WI38 (cell line): ENCODE data around the gene ATG4A.

Experiments used
- H3K4me3 ChIP-seq: 2 replicates; pipeline ENCODE4 v1.5.1; 2011; ENCODE audit warnings: low read depth, mild to moderate bottlenecking, control low read depth, low read length
- CTCF ChIP-seq: IDR thresholded peaks from 2 replicates; pipeline ENCODE4 v1.5.1; 2012; ENCODE audit warnings: low read depth, mild to moderate bottlenecking, control low read depth, low read length

Gene ATG4A

DNA sequence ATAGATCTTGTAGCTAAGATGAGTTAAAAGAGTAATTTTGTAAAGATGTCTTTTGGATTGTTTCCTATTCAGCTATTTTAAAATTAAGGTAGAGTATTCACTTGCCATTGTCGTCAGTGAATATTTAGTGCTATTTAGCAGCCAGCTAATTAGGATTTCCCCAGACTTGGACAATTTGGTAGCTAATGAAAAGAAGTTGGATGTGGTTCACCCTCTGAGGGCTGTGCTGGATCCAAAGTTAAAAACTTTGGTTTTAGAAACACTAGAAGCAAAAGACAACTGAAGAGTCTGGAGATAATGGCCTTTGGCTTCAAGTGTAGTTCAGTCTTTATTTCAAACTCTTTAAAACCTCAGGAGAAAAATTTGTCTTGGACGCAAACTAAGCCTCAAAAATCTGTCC lies 41.3 kb downstream of the ATG4A start:
- no peak for TF ChIP-seq CTCF
- H3K4me3 ChIP-seq: no peak overlapping the region

GRCh38 chrX:108134724-108135123 lies 43.1 kb downstream of the ATG4A start:
- H3K4me3 ChIP-seq: no peak overlapping the region
- TF ChIP-seq CTCF: no peak

DNA sequence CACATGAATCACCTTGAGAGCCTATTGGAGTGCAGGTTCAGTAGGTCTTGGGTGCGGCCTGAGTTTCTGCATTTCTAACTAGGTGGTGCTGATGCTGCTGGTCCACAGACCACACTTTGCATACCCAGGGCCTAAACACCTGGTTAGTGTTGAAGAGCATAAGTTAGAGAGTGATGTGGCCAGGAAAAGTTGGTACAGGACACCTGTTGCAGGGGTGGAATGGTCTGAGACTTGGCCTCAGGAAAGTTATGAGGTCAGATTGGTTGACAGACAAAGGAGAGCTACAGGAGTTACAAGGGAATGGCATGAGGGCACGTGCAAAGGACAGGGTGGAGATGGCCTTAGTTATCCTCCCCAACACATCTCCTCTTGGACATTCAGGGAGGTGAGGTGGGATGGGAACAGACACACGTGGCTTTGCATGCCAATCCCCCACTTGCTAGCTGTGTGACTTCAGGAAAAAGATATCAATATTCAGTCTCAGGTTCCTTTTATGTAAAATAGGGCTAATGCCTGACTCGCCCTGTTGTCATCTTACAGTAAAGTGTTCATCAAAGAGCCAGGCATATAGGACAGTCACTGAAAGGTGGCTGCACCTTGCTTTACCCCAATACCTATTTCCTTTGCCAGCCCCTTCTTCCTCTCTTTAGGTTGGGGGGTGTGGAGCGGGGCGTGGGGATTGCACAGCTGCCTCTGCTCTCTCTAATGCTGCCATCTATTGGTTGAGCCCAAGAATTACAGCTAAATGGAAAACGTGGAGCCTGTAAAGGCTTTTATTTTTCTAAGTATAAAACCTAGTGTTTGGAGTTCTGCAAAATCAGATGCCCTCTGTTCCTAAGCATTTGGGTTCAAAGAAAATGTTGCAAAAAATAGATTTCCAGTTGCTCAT lies 47.5 kb downstream of the ATG4A start:
- peak; percentile 51 for TF ChIP-seq CTCF
- H3K4me3 ChIP-seq: no peak overlapping the region

DNA sequence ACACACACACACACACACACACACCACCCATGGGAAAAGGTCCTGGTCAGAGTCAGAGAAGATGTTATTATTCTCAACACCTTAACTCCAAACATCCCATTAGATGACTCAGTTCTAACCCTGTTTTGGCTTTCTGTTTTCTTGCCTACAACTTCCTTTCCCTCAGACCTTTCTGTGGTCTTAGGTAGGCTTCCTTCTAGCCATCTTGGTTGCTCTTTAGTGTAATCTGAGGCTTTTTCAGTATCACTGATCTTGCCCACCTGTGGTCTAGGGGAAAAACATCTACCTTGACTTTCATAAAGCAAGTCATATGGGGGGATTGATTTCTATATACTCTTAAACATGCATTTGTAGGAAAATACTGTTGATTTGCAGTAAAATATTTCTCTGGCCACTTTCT lies 56.9 kb downstream of the ATG4A start:
- no peak overlapping the region for H3K4me3 ChIP-seq
- TF ChIP-seq CTCF: no peak

GRCh38 chrX:108156082-108156481 lies 64.5 kb downstream of the ATG4A start:
- no peak overlapping the region for H3K4me3 ChIP-seq
- no peak for TF ChIP-seq CTCF

DNA sequence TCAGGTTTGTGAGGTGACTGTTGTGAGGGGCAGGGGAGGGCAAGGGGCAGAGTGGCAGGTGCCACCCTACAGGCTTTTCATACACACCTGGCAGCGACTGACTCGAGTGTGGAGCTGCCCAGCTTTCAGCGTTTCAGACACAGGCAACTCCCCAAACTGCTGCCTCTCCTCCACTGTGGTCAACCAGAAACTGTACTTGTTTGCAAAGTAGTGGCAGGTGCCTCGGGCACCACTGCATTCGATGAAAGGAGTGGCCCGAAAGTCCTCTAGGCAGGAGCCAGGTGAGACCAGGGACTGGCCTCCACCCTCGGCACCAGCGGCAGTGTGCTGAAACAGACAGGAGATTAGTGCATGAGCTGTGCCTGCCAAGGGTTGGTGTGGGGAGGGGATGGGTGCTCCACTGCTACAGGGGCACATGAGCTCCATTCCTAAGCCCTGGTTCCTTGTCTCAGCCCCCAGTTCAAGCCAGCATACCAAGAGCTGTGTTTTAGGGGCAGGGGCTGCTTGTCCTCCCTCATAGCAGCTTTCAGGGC lies 65.4 kb downstream of the ATG4A start:
- H3K4me3 ChIP-seq: no peak overlapping the region
- TF ChIP-seq CTCF: no peak

- TF ChIP-seq CTCF: no peak
- H3K4me3 ChIP-seq: no peak overlapping the region
These were observed 66.0 kb downstream of the ATG4A start for GRCh38 chrX:108157628-108158027.
